ENCODE data around the gene KISS1R.

Gene KISS1R

GRCh38 chr19:919199-920050 lies 2.3 kb downstream of the KISS1R start:
- TF ChIP-seq CTCF (IDR thresholded peaks at IDR 0.05): no peak

GRCh38 chr19:920051-920864 lies 3.1 kb downstream of the KISS1R start:
- TF ChIP-seq CTCF (IDR thresholded peaks at IDR 0.05): no peak

DNA sequence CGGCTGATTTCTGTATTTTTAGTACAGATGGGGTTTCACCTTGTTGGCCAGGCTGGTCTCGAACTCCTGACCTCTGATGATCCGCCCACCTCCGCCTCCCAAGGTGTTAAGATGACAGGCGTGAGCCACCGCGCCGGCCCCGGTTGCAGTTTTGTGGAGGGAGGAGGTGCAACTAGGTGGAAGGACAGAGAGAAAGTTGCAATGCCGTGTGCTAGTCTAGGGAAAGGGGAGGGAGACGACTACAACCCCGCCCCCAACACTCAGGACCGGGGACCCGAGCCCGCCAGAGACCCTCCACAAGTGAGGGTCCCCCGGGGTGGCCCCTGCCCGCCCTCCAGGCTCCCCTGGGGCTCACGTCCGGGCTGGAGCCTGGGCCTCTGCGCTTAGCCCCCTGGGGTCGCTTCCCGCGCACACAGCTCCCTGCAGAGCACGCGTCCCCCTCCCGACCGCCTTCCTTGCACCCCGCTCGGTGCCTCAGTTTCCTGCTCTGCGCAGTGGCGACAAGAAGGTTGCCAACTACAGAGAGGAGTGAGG lies 7.5 kb downstream of the KISS1R start:
- no peak for TF ChIP-seq CTCF (IDR thresholded peaks at IDR 0.05)

GRCh38 chr19:925087-925525 lies 8.0 kb downstream of the KISS1R start:
- TF ChIP-seq CTCF (IDR thresholded peaks at IDR 0.05): no peak

DNA sequence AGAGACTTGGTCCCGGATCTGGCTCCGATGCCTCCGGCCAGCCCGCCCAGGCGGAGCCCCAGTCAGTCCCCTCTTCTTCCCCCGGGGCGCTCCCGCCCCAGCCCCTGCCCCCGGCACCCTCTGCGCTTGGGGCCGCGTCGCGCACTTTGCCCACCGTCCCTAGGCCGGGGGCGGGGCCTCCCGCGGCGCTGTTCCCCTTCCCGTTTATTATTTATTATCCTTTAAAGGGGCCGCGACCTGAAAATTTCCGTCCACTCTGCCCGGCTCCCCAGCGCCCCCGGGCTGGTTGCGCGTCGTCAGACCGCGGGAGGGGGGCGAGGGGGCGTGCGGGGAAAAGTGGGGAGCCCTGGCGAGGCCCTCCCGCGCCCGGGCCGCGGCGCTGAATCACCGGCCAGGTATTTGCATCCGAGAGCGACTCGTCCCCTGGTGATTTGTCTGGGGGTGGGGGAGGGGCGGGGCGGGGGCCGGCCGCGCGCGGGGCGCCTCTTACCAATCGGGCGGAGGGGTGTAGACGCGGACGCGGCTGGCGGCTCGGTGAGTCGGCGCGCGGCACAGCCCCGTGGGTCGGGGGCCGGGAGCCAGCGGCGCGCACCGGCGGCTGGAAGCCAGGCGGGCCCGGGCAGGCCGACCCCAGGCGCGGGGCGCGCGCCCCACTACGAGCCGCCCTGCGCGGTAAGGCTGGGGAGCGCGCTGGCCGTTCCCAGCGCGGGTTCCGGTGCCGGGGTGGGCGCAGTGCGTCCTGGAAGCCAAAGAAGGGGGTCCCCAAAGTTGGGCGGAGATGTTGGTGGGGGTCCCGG lies 8.6 kb downstream of the KISS1R start, which contains the start of gene ARID3A:
ARID3A (plus strand) TSS at position 510 of the 797 bp plus-strand sequence. CDS start 3,494 bp downstream, outside the sequence.
- no peak for TF ChIP-seq CTCF (IDR thresholded peaks at IDR 0.05)

- no peak for TF ChIP-seq CTCF (IDR thresholded peaks at IDR 0.05)
Observed at GRCh38 chr19:926323-926588, 9.1 kb downstream of the KISS1R start.
